Effector memory CD8-positive, alpha-beta T cell (primary cell): Measurements from ENCODE around the gene GSX2.
A peak's percentile ranks its signal among the peaks of the same experiment; 100 is the strongest.

ENCODE experiments used
- ATAC-seq: fragments of 150-1000 bp; cut with Tn5 transposase; replicated peaks from 2 replicates; pipeline ENCODE4 v1.10.0; 2021; ENCODE audit warnings: mild to moderate bottlenecking, moderate library complexity
- DNase-seq, 3 experiments: peaks; one replicate each; pipeline ENCODE4 v3.0.0; 2021
- H3K27ac Mint-ChIP-seq, 2 donors: one replicate each; pipeline ENCODE4 v1.8.0; 2022; ENCODE audit warnings: mild to moderate bottlenecking in 2 of 2, mixed read lengths in 2 of 2, moderate library complexity in 2 of 2
- H3K27me3 Mint-ChIP-seq, 2 donors: one replicate each; pipeline ENCODE4 v1.8.0; 2022; ENCODE audit warnings: mixed read lengths in 2 of 2
- H3K36me3 Mint-ChIP-seq: one replicate; pipeline ENCODE4 v1.8.0; 2022; ENCODE audit warnings: mild to moderate bottlenecking, moderate library complexity, mixed read lengths; ENCODE audit not compliant: insufficient read depth
- H3K4me1 Mint-ChIP-seq, 2 donors: one replicate each; pipeline ENCODE4 v1.8.0; 2022; ENCODE audit warnings: low read depth in 2 of 2, mixed read lengths in 2 of 2
- H3K4me3 Mint-ChIP-seq, 2 donors: one replicate each; pipeline ENCODE4 v1.8.0; 2022; ENCODE audit warnings: mild to moderate bottlenecking in 2 of 2, mixed read lengths in 2 of 2, moderate library complexity in 2 of 2
- H3K9me3 Mint-ChIP-seq, 2 donors: one replicate each; pipeline ENCODE4 v1.8.0; 2022; ENCODE audit warnings: mixed read lengths in 2 of 2

Gene GSX2

GRCh38 chr4:54064317-54065111 lies 35.4 kb upstream of the GSX2 start, which contains the start of gene CHIC2:
TSS of gene CHIC2 (minus strand) at chr4:54064605. CDS start at chr4:54064300, 305 bp downstream.
- peak within 1 kb of the TSS; percentile 98 to 100 for H3K27ac Mint-ChIP-seq
- H3K27me3 Mint-ChIP-seq, result no peaks in the 10 kb centered on the region
- DNase-seq, result peak; percentile 96 to 97 (median 97)
- H3K4me1 Mint-ChIP-seq, result peaks cover 24 to 43% of the 10 kb centered on the region in 2 donors
- H3K36me3 Mint-ChIP-seq, result peaks cover 47% of the 10 kb centered on the region
- peak; percentile 89 for ATAC-seq
- H3K9me3 Mint-ChIP-seq, result no peaks in the 10 kb centered on the region
- H3K4me3 Mint-ChIP-seq, result peak within 1 kb of the TSS; percentile 92 to 97

- Mint-ChIP-seq H3K9me3 (no peaks in the 10 kb centered on the region), H3K4me3 (peak overlapping the region; percentile 92 to 97), H3K4me1 (peaks cover 18 to 34% of the 10 kb centered on the region in 2 donors), H3K27ac (peak overlapping the region; percentile 98 to 100), H3K27me3 (no peaks in the 10 kb centered on the region), H3K36me3 (peaks cover 44% of the 10 kb centered on the region)
- DNase-seq, result no peak
- ATAC-seq, result no peak
These were observed 34.5 kb upstream of the GSX2 start for GRCh38 chr4:54065282-54066087.

- Mint-ChIP-seq H3K9me3 (no peaks in the 10 kb centered on the region), H3K4me1 (peaks cover 18 to 30% of the 10 kb centered on the region in 2 donors), H3K27me3 (no peaks in the 10 kb centered on the region), H3K27ac (peak overlapping the region in 1 of 2 donors; percentile 100), H3K4me3 (no peak overlapping the region), H3K36me3 (peaks cover 40% of the 10 kb centered on the region)
- no peak for ATAC-seq
- DNase-seq, result no peak
These were observed 33.9 kb upstream of the GSX2 start for GRCh38 chr4:54066088-54066415.

GRCh38 chr4:54066718-54067129 lies 33.2 kb upstream of the GSX2 start:
- no peak for DNase-seq
- H3K4me3 Mint-ChIP-seq, result no peak overlapping the region
- H3K27ac Mint-ChIP-seq, result peak overlapping the region in 1 of 2 donors; percentile 100
- no peaks in the 10 kb centered on the region for H3K9me3 Mint-ChIP-seq
- H3K27me3 Mint-ChIP-seq, result no peaks in the 10 kb centered on the region
- peaks cover 15 to 23% of the 10 kb centered on the region in 2 donors for H3K4me1 Mint-ChIP-seq
- peaks cover 36% of the 10 kb centered on the region for H3K36me3 Mint-ChIP-seq
- no peak for ATAC-seq

GRCh38 chr4:54067166-54067565 lies 32.8 kb upstream of the GSX2 start:
- DNase-seq, result no peak
- H3K4me3 Mint-ChIP-seq, result no peak overlapping the region
- peaks cover 0 to under 1% of the 10 kb centered on the region in 2 donors for H3K27me3 Mint-ChIP-seq
- no peaks in the 10 kb centered on the region for H3K9me3 Mint-ChIP-seq
- peaks cover 32% of the 10 kb centered on the region for H3K36me3 Mint-ChIP-seq
- H3K27ac Mint-ChIP-seq, result no peak overlapping the region
- ATAC-seq, result no peak
- H3K4me1 Mint-ChIP-seq, result peaks cover 12 to 19% of the 10 kb centered on the region in 2 donors

- DNase-seq (no peak), ATAC-seq (no peak)
- Mint-ChIP-seq H3K4me1 (peaks cover 0 to 2% of the 10 kb centered on the region in 2 donors), H3K36me3 (no peaks in the 10 kb centered on the region), H3K9me3 (no peaks in the 10 kb centered on the region), H3K4me3 (no peak overlapping the region), H3K27me3 (peaks cover 8 to 16% of the 10 kb centered on the region in 2 donors), H3K27ac (no peak overlapping the region)
These were observed 26.6 kb upstream of the GSX2 start for GRCh38 chr4:54073271-54073880.

- no peak overlapping the region for H3K4me3 Mint-ChIP-seq
- H3K27me3 Mint-ChIP-seq, result peaks cover 12 to 16% of the 10 kb centered on the region in 2 donors
- H3K27ac Mint-ChIP-seq, result no peak overlapping the region
- ATAC-seq, result no peak
- H3K9me3 Mint-ChIP-seq, result no peaks in the 10 kb centered on the region
- H3K36me3 Mint-ChIP-seq, result no peaks in the 10 kb centered on the region
- no peak for DNase-seq
- peaks cover 0 to 2% of the 10 kb centered on the region in 2 donors for H3K4me1 Mint-ChIP-seq
These were observed 25.6 kb upstream of the GSX2 start for GRCh38 chr4:54074381-54074780.

GRCh38 chr4:54076673-54077072 lies 23.3 kb upstream of the GSX2 start:
- Mint-ChIP-seq H3K9me3 (no peaks in the 10 kb centered on the region), H3K4me3 (no peak overlapping the region), H3K4me1 (peaks cover 0 to 2% of the 10 kb centered on the region in 2 donors), H3K27ac (no peak overlapping the region), H3K27me3 (peaks cover 14 to 16% of the 10 kb centered on the region in 2 donors), H3K36me3 (no peaks in the 10 kb centered on the region)
- no peak for ATAC-seq
- DNase-seq, result no peak

- no peaks in the 10 kb centered on the region for H3K9me3 Mint-ChIP-seq
- no peak overlapping the region for H3K4me3 Mint-ChIP-seq
- ATAC-seq (no peak), DNase-seq (no peak)
- H3K36me3 Mint-ChIP-seq, result no peaks in the 10 kb centered on the region
- no peak overlapping the region for H3K27ac Mint-ChIP-seq
- no peaks in the 10 kb centered on the region for H3K4me1 Mint-ChIP-seq
- peaks cover 9 to 14% of the 10 kb centered on the region in 2 donors for H3K27me3 Mint-ChIP-seq
These were observed 22.2 kb upstream of the GSX2 start for GRCh38 chr4:54077812-54078211.

- H3K9me3 Mint-ChIP-seq, result no peaks in the 10 kb centered on the region
- no peak for DNase-seq
- no peak overlapping the region for H3K4me3 Mint-ChIP-seq
- no peaks in the 10 kb centered on the region for H3K4me1 Mint-ChIP-seq
- H3K27ac Mint-ChIP-seq, result no peak overlapping the region
- peaks cover 6 to 13% of the 10 kb centered on the region in 2 donors for H3K27me3 Mint-ChIP-seq
- H3K36me3 Mint-ChIP-seq, result no peaks in the 10 kb centered on the region
- ATAC-seq, result no peak
These were observed 17.8 kb upstream of the GSX2 start for GRCh38 chr4:54082168-54082567.

GRCh38 chr4:54085284-54085683 lies 14.7 kb upstream of the GSX2 start:
- ATAC-seq (no peak), DNase-seq (no peak)
- Mint-ChIP-seq H3K4me1 (no peaks in the 10 kb centered on the region), H3K27ac (no peak overlapping the region), H3K9me3 (no peaks in the 10 kb centered on the region), H3K4me3 (no peak overlapping the region), H3K36me3 (no peaks in the 10 kb centered on the region), H3K27me3 (peaks cover 0 to 7% of the 10 kb centered on the region in 2 donors)

- peaks cover 4% of the 10 kb centered on the region for H3K36me3 Mint-ChIP-seq
- H3K9me3 Mint-ChIP-seq, result no peaks in the 10 kb centered on the region
- H3K27ac Mint-ChIP-seq, result no peak overlapping the region
- DNase-seq, result no peak
- ATAC-seq, result no peak
- H3K4me1 Mint-ChIP-seq, result peaks cover 10 to 13% of the 10 kb centered on the region in 2 donors
- H3K4me3 Mint-ChIP-seq, result no peak overlapping the region
- peaks cover 38 to 40% of the 10 kb centered on the region in 2 donors for H3K27me3 Mint-ChIP-seq
These were observed 10.1 kb upstream of the GSX2 start for GRCh38 chr4:54089875-54090274.

GRCh38 chr4:54090404-54090803 lies 9.6 kb upstream of the GSX2 start:
- DNase-seq (no peak), ATAC-seq (no peak)
- H3K27me3 Mint-ChIP-seq, result peaks cover 44 to 46% of the 10 kb centered on the region in 2 donors
- peaks cover 4% of the 10 kb centered on the region for H3K36me3 Mint-ChIP-seq
- H3K4me1 Mint-ChIP-seq, result peaks cover 10 to 15% of the 10 kb centered on the region in 2 donors
- peak overlapping the region in 1 of 2 donors; percentile 88 for H3K4me3 Mint-ChIP-seq
- H3K9me3 Mint-ChIP-seq, result no peaks in the 10 kb centered on the region
- no peak overlapping the region for H3K27ac Mint-ChIP-seq
